ENCODE results near the gene OLA1.

Gene OLA1

GRCh38 chr2:174035981-174036742 is 212.2 kb downstream of the OLA1 start:
- Histone ChIP-seq H3K79me2 (ENCODE audit: insufficient read depth, low read length) (no peaks in the 10 kb centered on the region), H3K4me2 (ENCODE audit: low read depth, low read length, poor library complexity, severe bottlenecking) (no peak overlapping the region)

GRCh38 chr2:174035117-174035635 is 213.2 kb downstream of the OLA1 start:
- TF ChIP-seq EZH2phosphoT487 (conservative IDR thresholded peaks at IDR 0.05; ENCODE audit: low read length) (no peak), CTCF (IDR thresholded peaks at IDR 0.05; ENCODE audit: insufficient read depth, low read length, poor library complexity, severe bottlenecking) (no peak)
- Histone ChIP-seq H3K9me3 (ENCODE audit: insufficient read depth, low read length) (no peaks in the 10 kb centered on the region), H3K27ac (ENCODE audit: low read depth, low read length) (no peak overlapping the region), H3K4me2 (ENCODE audit: low read depth, low read length, poor library complexity, severe bottlenecking) (no peak overlapping the region), H3K79me2 (ENCODE audit: insufficient read depth, low read length) (no peaks in the 10 kb centered on the region), H3K36me3 (ENCODE audit: low read length) (no peaks in the 10 kb centered on the region), H3K4me3 (ENCODE audit: insufficient read depth, low read length, poor library complexity, severe bottlenecking) (no peak overlapping the region), H2AFZ (ENCODE audit: low read depth, low read length, severe bottlenecking) (no peak overlapping the region), H4K20me1 (ENCODE audit: low read depth, low read length) (no peaks in the 10 kb centered on the region), H3K9ac (ENCODE audit: low read length) (no peak overlapping the region), H3F3A (ENCODE audit: insufficient read depth) (no peaks in the 10 kb centered on the region), H3K9me2 (replicated peaks; ENCODE audit: insufficient read depth, low read length) (no peaks in the 10 kb centered on the region), H3K27me3 (ENCODE audit: low read length) (no peaks in the 10 kb centered on the region)

More at GRCh38 chr2:174035981-174036742, 212.2 kb downstream of the OLA1 start:
- no peak overlapping the region for H2AFZ ChIP-seq (ENCODE audit: low read depth, low read length, severe bottlenecking)
- no peak overlapping the region for H3K9ac ChIP-seq (ENCODE audit: low read length)
- TF ChIP-seq EZH2phosphoT487 (conservative IDR thresholded peaks at IDR 0.05; ENCODE audit: low read length) (no peak), CTCF (IDR thresholded peaks at IDR 0.05; ENCODE audit: insufficient read depth, low read length, poor library complexity, severe bottlenecking) (no peak)
- no peak overlapping the region for H3K27ac ChIP-seq (ENCODE audit: low read depth, low read length)
- H3K9me2 ChIP-seq (replicated peaks; ENCODE audit: insufficient read depth, low read length): no peaks in the 10 kb centered on the region
- H3K27me3 ChIP-seq (ENCODE audit: low read length): no peaks in the 10 kb centered on the region
- H3K4me3 ChIP-seq (ENCODE audit: insufficient read depth, low read length, poor library complexity, severe bottlenecking): no peak overlapping the region
- H4K20me1 ChIP-seq (ENCODE audit: low read depth, low read length): no peaks in the 10 kb centered on the region
- no peaks in the 10 kb centered on the region for H3K36me3 ChIP-seq (ENCODE audit: low read length)
- H3F3A ChIP-seq (ENCODE audit: insufficient read depth): no peaks in the 10 kb centered on the region
- no peaks in the 10 kb centered on the region for H3K9me3 ChIP-seq (ENCODE audit: insufficient read depth, low read length)

GRCh38 chr2:174033163-174033550 is 215.2 kb downstream of the OLA1 start:
- H2AFZ ChIP-seq (ENCODE audit: low read depth, low read length, severe bottlenecking): no peak overlapping the region
- H3K9ac ChIP-seq (ENCODE audit: low read length): no peak overlapping the region
- no peak for TF ChIP-seq CTCF (IDR thresholded peaks at IDR 0.05; ENCODE audit: insufficient read depth, low read length, poor library complexity, severe bottlenecking)
- no peak for TF ChIP-seq EZH2phosphoT487 (conservative IDR thresholded peaks at IDR 0.05; ENCODE audit: low read length)
- no peaks in the 10 kb centered on the region for H3K9me3 ChIP-seq (ENCODE audit: insufficient read depth, low read length)
- H3K27me3 ChIP-seq (ENCODE audit: low read length): no peaks in the 10 kb centered on the region
- H3F3A ChIP-seq (ENCODE audit: insufficient read depth): no peaks in the 10 kb centered on the region
- no peak overlapping the region for H3K27ac ChIP-seq (ENCODE audit: low read depth, low read length)
- H3K9me2 ChIP-seq (replicated peaks; ENCODE audit: insufficient read depth, low read length): no peaks in the 10 kb centered on the region
- H3K79me2 ChIP-seq (ENCODE audit: insufficient read depth, low read length): no peaks in the 10 kb centered on the region
- H4K20me1 ChIP-seq (ENCODE audit: low read depth, low read length): no peaks in the 10 kb centered on the region
- H3K36me3 ChIP-seq (ENCODE audit: low read length): no peaks in the 10 kb centered on the region
- H3K4me2 ChIP-seq (ENCODE audit: low read depth, low read length, poor library complexity, severe bottlenecking): no peak overlapping the region
- H3K4me3 ChIP-seq (ENCODE audit: insufficient read depth, low read length, poor library complexity, severe bottlenecking): no peak overlapping the region
